Measurements from ENCODE around the gene PTGFRN. TPM values are rescaled to one million over a fixed set of nuclear protein-coding genes. Genes with fewer than 3 reads are reported as not detected.

PTGFRN gene
- total and polyA plus RNA-seq, 2 of the 8 experiments (the other 6 are each of a cell fraction or from before 2014, with no cell fraction given), result 13.0 to 32.6 TPM

DNA sequence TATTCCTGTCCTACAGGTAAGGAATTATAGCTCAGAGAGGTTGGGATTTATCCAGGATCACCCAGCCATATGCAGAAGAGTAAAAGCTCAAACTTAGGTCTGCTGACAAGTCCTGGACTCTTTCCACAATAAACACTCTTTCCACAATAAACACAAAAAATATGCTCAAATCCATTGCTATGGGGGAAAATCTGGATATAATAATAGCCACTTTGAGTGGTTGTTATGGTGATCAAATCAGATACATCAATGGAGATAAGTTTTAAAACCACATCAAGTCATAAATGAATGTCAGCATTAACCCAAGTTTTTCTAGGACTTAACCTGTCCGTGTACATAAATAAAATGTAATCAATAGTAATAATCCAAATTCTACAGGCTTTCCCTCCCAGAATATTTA lies 128.1 kb downstream of the PTGFRN start (continued):
- TF ChIP-seq, protein P1, sequence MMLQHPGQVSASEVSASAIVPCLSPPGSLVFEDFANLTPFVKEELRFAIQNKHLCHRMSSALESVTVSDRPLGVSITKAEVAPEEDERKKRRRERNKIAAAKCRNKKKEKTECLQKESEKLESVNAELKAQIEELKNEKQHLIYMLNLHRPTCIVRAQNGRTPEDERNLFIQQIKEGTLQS (IDR thresholded peaks at IDR 0.05; ENCODE audit: insufficient read depth, low read depth, low read length), result no peak

Data from H1 (cell line).